ENCODE results near the gene RNF144A. TPM values are rescaled to one million over a fixed set of nuclear protein-coding genes. Genes with fewer than 3 reads are reported as not detected.

RNF144A gene
- total RNA-seq, 1 experiment from 2014 or later, result 10.6 TPM

- no peaks in the 10 kb centered on the region for H3K4me1 ChIP-seq (ENCODE audit: insufficient read depth, low read length)
- no peaks in the 10 kb centered on the region for H3K23me2 ChIP-seq (ENCODE audit: insufficient read length, low read depth, low read length, poor library complexity, severe bottlenecking)
- Mint-ChIP-seq H3K9me3 (peaks cover 7% of the 10 kb centered on the region in 2 experiments), H3K4me1 (no peaks in the 10 kb centered on the region), H3K27ac (no peak overlapping the region), H3K4me3 (no peak overlapping the region), H3K27me3 (ENCODE audit: low read depth) (peaks cover 2% of the 10 kb centered on the region; the same call in 1 of the 2 replicates), H3K36me3 (ENCODE audit: insufficient read depth in 1 of 3, low read depth in 3 of 3) (peaks cover 0 to 5% (median 5%) of the 10 kb centered on the region in 3 experiments; a peak in 5 of 7 replicates)
- no peak overlapping the region for H3K14ac ChIP-seq (ENCODE audit: insufficient read depth, low read length)
- H4K8ac ChIP-seq (replicated peaks; ENCODE audit: insufficient read length, low read depth, low read length), result no peak overlapping the region
- H3K9ac ChIP-seq (ENCODE audit: extremely low read depth, insufficient read length, low read length), result no peak overlapping the region
- no peak overlapping the region for H3K23ac ChIP-seq (ENCODE audit: insufficient read length, low read depth, low read length)
- H3K27me3 ChIP-seq (ENCODE audit: insufficient read depth, low read length), result no peaks in the 10 kb centered on the region
- H2BK15ac ChIP-seq (ENCODE audit: low read depth, low read length), result no peak overlapping the region
- no peaks in the 10 kb centered on the region for H3K9me3 ChIP-seq (ENCODE audit: control insufficient read depth, low read depth, low read length)
- DNase-seq, result no peak
- H3K18ac ChIP-seq (ENCODE audit: insufficient read length, low read depth, low read length), result no peak overlapping the region
- H4K20me1 ChIP-seq (ENCODE audit: control insufficient read depth, insufficient read depth, insufficient read length), result no peaks in the 10 kb centered on the region
- H3K79me2 ChIP-seq (ENCODE audit: insufficient read depth, low read length), result no peaks in the 10 kb centered on the region
- H2BK12ac ChIP-seq (ENCODE audit: insufficient read length, low read depth, low read length), result no peak overlapping the region
- no peak overlapping the region for H2AK5ac ChIP-seq (ENCODE audit: insufficient read length, low read length)
- no peak overlapping the region for H3K4me2 ChIP-seq (ENCODE audit: insufficient read depth, insufficient read length, low read length)
- H3T11ph ChIP-seq (ENCODE audit: low read length), result no peak overlapping the region
- no peak overlapping the region for H2BK20ac ChIP-seq (ENCODE audit: low read depth, low read length, poor library complexity, severe bottlenecking)
- H2BK5ac ChIP-seq (ENCODE audit: insufficient read length, low read length), result no peak overlapping the region
- H2BK120ac ChIP-seq (ENCODE audit: low read depth, low read length, poor library complexity, severe bottlenecking), result no peak overlapping the region
- H3K27ac ChIP-seq (ENCODE audit: insufficient read length, low read depth, low read length), result no peak overlapping the region
- no peak overlapping the region for H4K91ac ChIP-seq (ENCODE audit: insufficient read length, low read depth, low read length)
- H3K56ac ChIP-seq (ENCODE audit: insufficient read length, low read depth, low read length), result no peak overlapping the region
- TF ChIP-seq, protein P1, sequence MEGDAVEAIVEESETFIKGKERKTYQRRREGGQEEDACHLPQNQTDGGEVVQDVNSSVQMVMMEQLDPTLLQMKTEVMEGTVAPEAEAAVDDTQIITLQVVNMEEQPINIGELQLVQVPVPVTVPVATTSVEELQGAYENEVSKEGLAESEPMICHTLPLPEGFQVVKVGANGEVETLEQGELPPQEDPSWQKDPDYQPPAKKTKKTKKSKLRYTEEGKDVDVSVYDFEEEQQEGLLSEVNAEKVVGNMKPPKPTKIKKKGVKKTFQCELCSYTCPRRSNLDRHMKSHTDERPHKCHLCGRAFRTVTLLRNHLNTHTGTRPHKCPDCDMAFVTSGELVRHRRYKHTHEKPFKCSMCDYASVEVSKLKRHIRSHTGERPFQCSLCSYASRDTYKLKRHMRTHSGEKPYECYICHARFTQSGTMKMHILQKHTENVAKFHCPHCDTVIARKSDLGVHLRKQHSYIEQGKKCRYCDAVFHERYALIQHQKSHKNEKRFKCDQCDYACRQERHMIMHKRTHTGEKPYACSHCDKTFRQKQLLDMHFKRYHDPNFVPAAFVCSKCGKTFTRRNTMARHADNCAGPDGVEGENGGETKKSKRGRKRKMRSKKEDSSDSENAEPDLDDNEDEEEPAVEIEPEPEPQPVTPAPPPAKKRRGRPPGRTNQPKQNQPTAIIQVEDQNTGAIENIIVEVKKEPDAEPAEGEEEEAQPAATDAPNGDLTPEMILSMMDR (conservative IDR thresholded peaks at IDR 0.05), result no peak
- H3K4ac ChIP-seq (ENCODE audit: low read depth, low read length), result no peak overlapping the region
- H4K5ac ChIP-seq (ENCODE audit: insufficient read length, low read depth, low read length), result no peak overlapping the region
- no peak overlapping the region for H2AFZ ChIP-seq (ENCODE audit: low read length)
- no peaks in the 10 kb centered on the region for H3K79me1 ChIP-seq (ENCODE audit: insufficient read depth, low read depth, low read length, poor library complexity, severe bottlenecking)
Measured at GRCh38 chr2:7084601-7085000, 167.4 kb downstream of the RNF144A start.

Measured in H9 (cell line).